Spleen (tissue), 7 donors: ENCODE results near the gene ANKS1B.

Experiments
- CTCF ChIP-seq, 11 experiments: fragments of 200-600 bp in 7 of 11; fragments of 450-650 bp in 4 of 11; sonication (generic) in 4 of 11; IDR thresholded peaks in 8 of 11; conservative IDR thresholded peaks in 3 of 11; 1 replicate in 7 of 11; 2 replicates in 4 of 11; pipeline versions ENCODE4 v1.4.0 to v1.8.0; 2016 to 2021; ENCODE audit warnings: antibody characterized with exemption in 11 of 11, inconsistent platforms in 4 of 11, mild to moderate bottlenecking in 1 of 11
- POLR2A ChIP-seq, 3 donors: fragments of 450-650 bp; IDR thresholded peaks; one replicate each; pipeline ENCODE4 v1.5.1; 2017; ENCODE audit warnings: antibody characterized with exemption in 3 of 3, mild to moderate bottlenecking in 1 of 3
- donor health status: DM: no; HTN: no; CAD: no; lungs with moderate emphysema.
- donor health status: DM: no; HTN: no; CAD: no.
- donor health status: DM: no; HTN: no; CAD: no.

- no peak for TF ChIP-seq CTCF (IDR thresholded peaks at IDR 0.05 in 8 of 11, conservative IDR thresholded peaks at IDR 0.05 in 3 of 11)
- no peak for TF ChIP-seq POLR2A (IDR thresholded peaks at IDR 0.05)
These were observed 505.6 kb downstream of the ANKS1B start for GRCh38 chr12:99479149-99479548.
